AG10803 (cell line): ENCODE data around the gene MRPS10.

Experiments used
- DNase-seq: peaks from one replicate; pipeline ENCODE4 v3.0.0; 2010; ENCODE audit warnings: low read depth
- H3K4me3 ChIP-seq: 2 replicates; pipeline ENCODE4 v1.5.1; 2011; ENCODE audit warnings: mild to moderate bottlenecking, low read length, control low read depth
- TF ChIP-seq, protein P1 (sequence below): conservative IDR thresholded peaks from 2 replicates; pipeline ENCODE4 v1.5.1; 2011; ENCODE audit warnings: mild to moderate bottlenecking, low read length, control low read depth, inconsistent platforms

The MRPS10 gene

DNA sequence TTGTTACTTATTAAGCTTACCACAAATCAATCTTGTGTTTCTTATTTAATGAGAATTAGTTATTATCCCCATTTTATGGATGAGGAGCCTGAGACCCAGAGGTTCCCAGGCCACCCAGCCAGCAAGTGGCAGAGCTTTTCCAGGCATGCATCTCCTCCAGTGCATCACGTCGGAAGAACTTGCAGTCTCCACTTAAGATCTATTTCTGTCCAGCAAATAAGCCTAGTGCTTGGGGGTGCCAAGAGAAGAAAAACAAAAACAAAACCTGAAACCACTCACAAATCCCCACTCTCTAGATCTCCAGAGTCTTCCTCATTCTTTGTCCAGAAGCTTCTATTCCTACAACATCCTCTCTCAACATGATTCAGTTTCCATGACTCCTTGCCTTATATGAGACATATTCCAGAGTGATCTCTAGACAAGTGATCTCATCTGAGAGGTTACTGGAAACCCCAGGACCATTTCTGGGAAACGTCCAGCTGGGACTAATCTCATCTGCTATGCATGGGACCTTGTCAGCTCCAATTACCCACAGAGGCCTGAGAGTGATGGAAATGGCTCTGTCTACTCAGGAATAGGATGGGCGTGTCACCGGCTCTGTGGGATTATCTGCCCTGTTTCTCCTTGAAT is 27.0 kb downstream of the MRPS10 start:
- DNase-seq = peak; percentile 63
- H3K4me3 ChIP-seq = no peak overlapping the region
- TF ChIP-seq, protein P1, sequence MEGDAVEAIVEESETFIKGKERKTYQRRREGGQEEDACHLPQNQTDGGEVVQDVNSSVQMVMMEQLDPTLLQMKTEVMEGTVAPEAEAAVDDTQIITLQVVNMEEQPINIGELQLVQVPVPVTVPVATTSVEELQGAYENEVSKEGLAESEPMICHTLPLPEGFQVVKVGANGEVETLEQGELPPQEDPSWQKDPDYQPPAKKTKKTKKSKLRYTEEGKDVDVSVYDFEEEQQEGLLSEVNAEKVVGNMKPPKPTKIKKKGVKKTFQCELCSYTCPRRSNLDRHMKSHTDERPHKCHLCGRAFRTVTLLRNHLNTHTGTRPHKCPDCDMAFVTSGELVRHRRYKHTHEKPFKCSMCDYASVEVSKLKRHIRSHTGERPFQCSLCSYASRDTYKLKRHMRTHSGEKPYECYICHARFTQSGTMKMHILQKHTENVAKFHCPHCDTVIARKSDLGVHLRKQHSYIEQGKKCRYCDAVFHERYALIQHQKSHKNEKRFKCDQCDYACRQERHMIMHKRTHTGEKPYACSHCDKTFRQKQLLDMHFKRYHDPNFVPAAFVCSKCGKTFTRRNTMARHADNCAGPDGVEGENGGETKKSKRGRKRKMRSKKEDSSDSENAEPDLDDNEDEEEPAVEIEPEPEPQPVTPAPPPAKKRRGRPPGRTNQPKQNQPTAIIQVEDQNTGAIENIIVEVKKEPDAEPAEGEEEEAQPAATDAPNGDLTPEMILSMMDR = no peak

- no peak overlapping the region for H3K4me3 ChIP-seq
- DNase-seq = no peak
- TF ChIP-seq, protein P1 = no peak
These were observed 29.3 kb downstream of the MRPS10 start for GRCh38 chr6:42188406-42188805.

GRCh38 chr6:42185597-42185996 is 32.1 kb downstream of the MRPS10 start:
- H3K4me3 ChIP-seq = no peak overlapping the region
- TF ChIP-seq, protein P1 = no peak
- no peak for DNase-seq

- TF ChIP-seq, protein P1 = no peak
- no peak overlapping the region for H3K4me3 ChIP-seq
- no peak for DNase-seq
These were observed 33.2 kb downstream of the MRPS10 start for GRCh38 chr6:42184475-42184874.

- no peak overlapping the region for H3K4me3 ChIP-seq
- TF ChIP-seq, protein P1 = no peak
- DNase-seq = no peak
These were observed 35.6 kb downstream of the MRPS10 start for GRCh38 chr6:42182101-42182500.

DNA sequence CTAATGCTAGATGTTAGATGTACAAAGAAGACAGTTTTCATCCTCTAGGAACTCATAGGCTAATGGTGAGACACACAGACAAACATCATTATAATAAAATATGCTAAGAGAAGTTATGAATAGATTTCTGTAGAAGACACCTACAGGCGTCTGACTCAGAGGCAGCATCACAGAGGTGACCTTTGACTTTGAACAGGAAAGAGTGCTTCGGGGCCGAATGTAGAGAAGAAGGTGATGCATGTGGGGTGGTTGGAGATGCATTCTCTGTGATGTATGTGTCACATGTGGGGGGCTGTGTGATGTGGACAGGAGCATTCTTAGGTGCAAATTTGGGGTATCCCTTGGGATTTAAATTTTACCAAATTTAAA is 37.7 kb downstream of the MRPS10 start:
- TF ChIP-seq, protein P1 = no peak
- no peak overlapping the region for H3K4me3 ChIP-seq
- no peak for DNase-seq

GRCh38 chr6:42179261-42179944 is 38.3 kb downstream of the MRPS10 start:
- TF ChIP-seq, protein P1 = no peak
- no peak overlapping the region for H3K4me3 ChIP-seq

More at GRCh38 chr6:42179261-42179944, 38.3 kb downstream of the MRPS10 start:
- no peak for DNase-seq
